Activated CD8-positive, alpha-beta memory T cell treated with anti-CD3 and anti-CD28 coated beads for 1 hour (primary cell): ENCODE measurements around the gene EDC4.
A peak's percentile ranks its signal among the peaks of the same experiment; 100 is the strongest.
"Not testable (repeated sequence)": the region's sequence is repeated elsewhere in the genome, so short reads cannot be mapped to it uniquely, and the experiment has no call there.

Source experiments
- DNase-seq, 2 donors: peaks; one replicate each; pipeline ENCODE4 v3.0.0-alpha.2; 2020; ENCODE audit warnings: low read depth in 1 of 2; ENCODE audit errors: extremely low read depth in 1 of 2

The EDC4 gene

DNA sequence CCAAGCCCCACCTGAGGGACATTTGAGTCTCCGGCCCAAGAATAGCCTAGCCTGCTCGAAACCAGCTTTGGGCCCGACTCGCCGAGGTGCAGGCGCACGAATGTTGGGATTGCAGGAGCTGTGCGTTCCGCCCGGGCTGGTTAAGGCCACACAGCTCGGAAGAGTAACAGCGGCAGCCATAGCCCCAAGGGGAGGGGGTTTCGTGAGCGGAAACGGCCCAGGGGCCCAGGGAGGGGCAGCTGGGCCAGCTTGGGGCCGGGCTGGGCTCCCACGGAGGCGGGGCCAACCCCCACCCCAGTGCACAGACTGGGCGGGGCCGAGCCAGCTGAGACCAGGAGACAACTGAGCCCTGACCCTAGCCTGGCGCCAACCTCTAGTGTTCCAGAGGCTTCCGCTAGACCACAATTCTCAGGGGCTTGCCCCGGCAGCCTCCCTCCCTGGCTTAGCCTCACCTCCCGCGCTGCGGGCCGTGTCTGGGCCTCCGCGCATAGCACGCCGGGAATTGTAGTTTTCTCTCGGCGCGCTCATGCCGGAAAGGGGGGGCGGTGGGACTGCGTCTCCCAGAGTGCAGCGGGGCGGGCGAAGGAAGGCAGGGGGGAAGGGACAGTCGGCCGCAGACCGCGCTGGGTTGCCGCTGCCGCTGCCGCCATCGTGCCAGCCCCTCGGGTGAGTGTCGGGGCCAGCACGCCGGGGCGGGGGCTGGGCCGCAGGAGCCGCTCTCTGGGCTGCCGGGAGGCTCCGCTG lies 26.4 kb upstream of the EDC4 start, which contains the start of gene NUTF2:
Gene NUTF2, plus strand, starts transcription at position 614 of the 744 bp plus-strand sequence. CDS start 18,198 bp downstream, outside the sequence.
- DNase-seq = peak; percentile 83 to 90

DNA sequence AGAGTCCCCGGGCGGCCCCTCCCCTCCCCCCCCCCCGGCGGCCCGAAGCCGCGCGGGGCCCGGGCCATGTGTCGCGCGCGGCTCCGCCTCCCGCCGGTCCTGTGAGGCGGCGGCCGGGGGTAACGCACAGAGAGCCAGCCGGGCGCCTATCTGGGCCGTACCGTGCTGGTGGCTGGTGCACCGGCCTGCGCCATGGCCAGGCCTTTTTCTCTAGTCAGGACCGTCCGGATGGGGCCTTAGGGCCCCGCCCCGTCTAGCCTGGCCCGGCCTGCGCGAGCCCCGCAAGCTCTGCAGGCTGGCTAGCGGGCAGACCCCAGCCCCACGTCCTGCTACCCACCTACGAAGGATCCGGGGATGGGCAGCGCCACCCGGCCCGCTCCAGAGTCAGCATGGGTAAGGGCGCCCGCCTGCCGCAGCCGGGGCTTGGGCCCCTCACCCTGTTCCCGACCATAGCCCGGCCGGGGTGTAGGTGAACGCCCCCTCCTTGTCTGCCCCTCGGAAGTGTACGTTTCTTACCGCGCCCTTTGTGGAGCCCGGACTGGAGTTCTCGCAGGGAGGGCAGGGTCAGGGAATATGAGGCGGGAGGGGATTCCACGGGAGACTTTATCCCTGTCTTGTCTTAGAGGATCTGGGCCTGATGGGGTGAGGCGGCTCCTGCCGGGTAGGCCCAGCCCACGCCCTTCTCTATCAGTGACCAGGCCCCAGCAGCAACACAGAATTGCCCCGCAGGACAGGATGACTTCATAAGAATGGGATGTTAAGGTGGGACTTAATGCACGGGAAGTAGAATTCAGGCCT lies 25.6 kb upstream of the EDC4 start, which contains the start of gene CENPT:
Gene CENPT, minus strand, starts transcription at position 630 of the 798 bp plus-strand sequence. CDS start 13,834 bp downstream, outside the sequence.
- DNase-seq = no peak

DNA sequence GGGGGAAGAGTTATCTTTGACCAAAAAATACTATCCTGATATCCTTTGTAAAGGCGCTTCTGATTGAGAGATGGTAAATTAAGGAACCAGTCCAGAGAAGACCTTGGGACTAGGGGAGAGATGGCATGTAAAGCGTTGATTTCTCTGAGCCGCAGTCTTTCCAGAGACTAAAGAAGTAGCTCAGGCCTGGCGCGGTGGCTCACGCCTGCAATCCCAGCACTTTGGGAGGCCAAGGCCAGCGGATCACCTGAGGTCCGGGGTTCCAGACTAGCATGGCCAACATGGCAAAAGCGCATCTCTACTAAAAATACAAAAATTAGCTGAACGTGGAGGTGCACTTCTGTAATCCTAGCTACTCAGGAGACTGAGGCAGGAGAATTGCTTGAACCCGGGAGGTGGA lies 24.7 kb upstream of the EDC4 start:
- DNase-seq = no peak

DNA sequence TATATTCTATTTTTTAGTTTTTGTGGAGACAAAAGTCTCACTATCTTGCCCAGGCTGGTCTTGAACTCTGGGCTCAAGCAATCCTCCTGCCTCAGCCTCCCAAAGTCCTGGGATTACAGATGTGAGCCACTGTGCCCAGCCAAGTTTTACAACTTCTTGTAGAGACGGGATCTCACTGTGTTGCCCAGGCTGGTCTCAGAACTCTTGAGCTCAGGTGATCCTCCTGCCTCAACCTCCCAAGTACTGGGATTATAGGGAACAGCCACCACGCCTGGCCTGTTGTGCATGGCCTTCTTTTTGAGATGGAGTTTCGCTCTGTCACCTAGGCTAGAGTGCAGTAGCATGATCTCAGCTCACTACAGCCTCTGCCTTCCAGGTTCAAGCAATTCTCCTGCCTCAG lies 19.2 kb upstream of the EDC4 start:
- no peak for DNase-seq

DNA sequence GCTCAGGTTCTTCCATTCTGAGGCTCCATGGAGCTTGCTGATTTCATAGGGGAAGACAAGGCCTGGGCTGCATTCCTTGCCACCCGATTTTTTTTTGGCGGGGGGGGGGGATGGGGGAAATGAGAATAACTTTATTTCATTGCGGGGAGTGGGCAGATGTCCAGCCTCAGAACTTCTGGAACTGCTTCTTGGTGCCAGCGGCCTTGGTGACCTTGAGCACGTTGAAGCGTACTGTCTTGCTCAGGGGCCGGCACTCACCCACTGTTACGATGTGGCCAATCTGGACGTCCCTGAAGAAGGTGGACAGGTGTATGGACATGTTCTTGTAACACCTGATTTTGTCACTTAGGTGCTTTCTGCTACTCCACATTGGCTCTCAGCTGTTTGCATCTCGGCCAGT lies 17.1 kb upstream of the EDC4 start:
- DNase-seq = no peak

DNA sequence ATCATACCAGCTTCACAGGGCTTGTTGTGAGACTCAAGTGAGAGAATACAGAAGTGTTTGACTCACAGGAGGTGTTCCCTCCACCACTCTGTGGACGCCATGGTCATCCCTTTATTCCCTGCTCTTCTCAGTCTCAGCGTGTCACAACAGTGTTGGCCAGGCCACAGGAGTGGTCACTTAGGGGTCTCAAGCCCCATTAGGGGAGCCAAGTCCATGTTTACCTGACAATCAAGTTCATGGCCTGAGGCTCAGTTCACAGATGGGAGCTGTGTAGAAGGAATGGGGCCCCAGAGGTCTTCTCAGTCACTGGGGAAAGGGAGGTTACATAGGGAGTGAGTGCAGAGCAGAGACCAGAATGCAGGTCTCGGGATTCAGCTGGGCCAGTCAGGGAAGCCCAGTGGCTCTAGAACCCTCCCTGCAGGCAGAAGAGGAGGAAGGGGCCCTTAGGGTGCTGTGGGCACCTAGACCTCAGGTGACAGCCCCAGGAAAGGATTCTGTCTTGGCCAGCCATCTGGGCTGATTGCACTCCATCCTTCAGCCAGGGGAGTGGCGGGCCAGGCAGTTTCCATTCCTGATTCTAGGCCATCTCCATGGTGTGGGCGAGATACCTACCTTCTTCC lies 15.8 kb upstream of the EDC4 start:
- no peak for DNase-seq

DNA sequence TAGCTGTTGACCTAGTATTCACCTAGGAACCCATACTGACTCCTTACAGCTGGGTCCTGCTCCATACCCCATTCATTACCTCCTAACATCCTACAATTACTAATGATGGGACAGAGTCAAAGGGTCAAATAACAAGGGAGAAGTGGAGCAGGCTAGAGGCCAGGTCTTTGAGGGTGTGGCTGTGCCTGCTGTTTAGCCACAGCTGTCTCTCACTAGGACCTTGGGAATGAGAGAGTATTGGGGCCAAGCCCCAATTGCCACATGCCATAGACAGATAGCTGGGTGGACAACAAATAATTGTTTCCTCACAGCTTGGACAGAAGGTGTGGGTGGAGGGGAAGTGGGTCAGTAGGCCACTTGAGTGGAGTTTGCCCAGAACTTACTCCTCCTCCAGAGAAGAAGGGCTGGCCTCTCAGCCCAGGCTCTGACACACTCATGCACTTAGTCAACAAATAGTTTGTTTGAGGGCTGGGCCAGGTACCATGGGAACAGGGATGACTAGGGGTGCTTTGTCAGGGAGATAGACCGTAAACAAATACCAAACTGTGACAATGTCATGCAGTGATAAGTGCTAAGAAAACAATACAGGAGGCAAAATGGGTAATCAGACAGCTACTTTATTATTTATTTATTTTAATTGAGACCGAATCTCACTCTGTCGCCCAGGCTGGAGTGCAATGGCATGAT lies 15.2 kb upstream of the EDC4 start:
- no peak for DNase-seq

DNA sequence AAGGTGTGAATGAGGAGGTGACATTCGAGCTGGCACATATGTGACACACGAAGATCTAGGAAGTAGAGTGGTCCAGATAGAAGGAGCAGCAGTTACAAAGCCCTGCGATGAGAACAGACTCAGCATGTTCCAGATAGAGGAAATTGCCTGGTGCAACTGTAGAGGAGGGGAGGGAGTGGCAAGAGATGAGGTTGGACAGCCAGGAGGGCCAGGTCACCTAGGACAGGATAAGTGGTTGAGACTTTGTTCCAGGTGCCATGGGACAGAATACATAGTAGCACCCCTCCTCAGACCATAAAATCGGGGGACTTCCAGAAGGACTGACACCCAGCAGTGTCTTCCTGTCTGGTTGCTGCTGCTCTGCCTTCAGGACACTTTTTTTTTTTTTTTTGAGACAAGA lies 14.4 kb upstream of the EDC4 start:
- no peak for DNase-seq

DNA sequence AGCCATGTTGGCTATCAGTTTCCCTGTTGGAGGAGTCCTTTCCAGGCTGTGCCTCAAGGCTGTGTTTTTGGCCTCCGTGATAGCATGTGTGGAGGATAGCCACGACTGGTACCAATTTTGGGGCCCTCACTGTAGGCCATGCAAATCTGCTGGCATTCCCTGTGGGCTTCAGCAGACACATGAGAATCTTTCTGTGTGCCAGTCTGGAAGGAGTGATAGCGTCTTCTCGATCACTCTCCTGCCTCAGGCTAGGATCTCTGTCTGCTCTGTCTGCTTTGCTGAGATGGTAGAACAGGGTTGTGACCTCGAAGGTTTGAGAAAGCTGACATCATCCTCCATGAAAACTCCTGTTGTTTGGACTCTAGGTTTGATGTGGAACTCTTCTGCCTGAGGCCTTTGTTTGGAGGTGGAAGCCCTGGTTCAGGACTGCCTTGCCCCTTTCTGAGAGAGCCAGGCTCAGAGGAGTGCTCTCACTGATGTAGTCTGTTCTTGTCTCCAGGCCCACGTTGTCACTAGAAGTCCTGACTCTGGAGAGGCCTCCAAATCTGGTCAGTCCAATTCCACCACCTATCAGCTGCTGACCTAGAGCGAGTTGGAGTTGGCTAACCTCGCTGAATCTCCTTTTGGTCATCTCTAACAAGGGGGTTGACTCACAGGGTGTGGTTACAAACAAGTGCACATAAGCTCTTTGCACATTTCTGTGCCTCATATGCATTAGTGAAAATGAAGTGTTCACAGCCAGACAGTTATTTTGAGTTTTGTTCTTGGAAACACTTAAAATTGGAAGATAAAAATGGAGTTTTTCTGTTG lies 12.1 kb upstream of the EDC4 start:
- DNase-seq = no peak

DNA sequence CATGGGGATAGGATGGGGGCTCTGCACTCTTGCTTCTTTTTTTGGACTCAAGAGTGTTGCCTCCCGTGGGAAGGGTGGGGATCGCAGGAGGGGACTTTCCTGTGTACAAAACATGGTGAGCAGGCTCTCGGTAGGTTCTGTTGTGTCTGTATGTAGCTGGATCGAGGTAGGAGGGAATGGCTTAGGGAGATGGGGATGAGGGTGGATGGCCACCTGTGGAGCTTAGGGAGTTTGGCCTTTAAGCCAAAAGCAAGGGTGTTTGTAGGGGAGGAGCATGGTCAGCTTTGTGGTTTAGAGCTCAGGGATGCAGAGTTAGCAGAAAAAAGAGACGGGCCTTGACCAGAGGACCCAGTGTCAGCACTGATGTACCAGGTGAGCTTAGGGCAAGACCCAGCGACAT lies 11.0 kb upstream of the EDC4 start:
- DNase-seq = no peak

DNA sequence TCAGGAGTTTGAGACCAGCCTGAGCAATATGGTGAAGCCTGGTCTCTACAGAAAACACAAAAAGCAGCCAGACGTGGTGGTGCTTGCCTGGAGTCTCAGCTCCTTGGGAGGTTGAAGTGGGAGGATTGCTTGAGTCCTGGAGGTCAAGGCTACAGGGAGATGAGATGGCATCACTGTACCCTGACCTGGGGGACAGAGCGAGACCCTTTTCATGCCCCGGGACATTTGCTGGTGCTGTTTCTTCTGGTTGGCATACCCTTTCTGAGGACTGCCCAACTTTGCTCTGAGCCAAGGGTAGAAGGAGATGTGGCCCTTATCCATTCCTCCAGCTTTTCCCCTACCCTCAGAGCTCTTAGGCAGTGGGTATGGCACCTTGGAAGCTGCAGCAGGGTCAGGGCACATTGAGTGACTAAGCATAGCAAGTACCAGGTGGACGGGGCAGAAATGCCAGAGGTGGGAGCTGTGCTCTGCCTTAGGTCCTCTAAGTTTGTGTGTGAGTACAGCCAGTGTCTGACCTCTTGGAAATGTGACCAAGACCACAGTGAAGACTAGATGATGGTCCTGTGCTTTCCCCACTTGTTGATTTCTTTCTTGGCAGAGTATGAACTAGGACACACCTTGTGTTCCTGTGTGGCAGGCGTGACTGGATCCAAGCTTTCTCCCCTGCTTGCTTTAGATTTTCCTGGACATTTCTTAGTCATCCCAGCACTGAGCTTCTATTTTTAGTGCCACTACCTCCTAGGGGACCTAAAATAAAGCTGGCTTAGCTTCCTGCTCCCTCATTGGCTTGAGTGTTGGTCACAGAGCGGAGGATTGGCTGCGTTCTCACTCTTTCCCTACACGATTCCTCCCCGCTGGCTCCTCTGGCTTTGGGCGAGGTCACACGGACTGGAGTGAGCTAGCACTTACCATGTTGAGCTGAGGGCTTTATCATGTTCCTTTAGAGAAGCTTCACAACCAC lies 9.9 kb upstream of the EDC4 start:
- DNase-seq = no peak

DNA sequence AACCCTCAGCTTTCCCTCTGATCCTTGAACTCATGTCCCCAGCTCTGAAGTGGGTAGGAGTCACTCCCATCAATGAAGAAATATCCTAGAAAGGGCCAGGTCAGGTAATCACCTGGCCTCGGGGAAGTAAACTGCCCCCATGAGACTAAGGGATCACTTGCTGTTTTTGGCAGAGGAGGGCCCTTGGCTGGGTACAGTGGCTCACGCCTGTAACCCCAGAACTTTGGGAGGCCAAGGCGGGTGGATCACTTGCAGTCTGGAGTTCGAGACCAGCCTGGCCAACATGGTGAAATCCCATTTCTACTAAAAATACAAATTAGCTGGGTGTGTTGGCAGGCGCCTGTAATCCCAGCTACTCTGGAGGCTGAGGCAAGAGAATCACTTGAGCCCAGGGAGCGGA lies 8.8 kb upstream of the EDC4 start:
- not testable (repeated sequence) for DNase-seq

DNA sequence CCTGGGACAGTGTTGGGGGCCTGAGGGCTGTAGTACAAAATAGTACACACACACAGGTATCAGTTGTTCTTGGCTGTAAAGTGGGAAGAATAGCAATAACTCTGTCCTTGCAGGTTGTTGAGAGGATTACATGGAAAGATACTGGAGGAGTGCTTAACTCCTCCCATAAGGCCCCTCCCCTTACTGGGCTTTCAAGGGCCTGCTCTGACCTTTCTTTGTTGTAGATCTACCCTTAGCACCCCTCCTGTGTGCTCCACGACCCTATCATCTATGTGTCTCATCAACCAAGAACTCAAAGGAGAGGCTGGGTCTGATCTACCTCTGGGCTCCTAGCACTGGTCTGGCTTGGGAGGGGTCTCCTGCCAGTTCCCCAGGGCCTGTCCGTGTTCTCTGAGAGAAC lies 8.3 kb upstream of the EDC4 start:
- DNase-seq = no peak

DNA sequence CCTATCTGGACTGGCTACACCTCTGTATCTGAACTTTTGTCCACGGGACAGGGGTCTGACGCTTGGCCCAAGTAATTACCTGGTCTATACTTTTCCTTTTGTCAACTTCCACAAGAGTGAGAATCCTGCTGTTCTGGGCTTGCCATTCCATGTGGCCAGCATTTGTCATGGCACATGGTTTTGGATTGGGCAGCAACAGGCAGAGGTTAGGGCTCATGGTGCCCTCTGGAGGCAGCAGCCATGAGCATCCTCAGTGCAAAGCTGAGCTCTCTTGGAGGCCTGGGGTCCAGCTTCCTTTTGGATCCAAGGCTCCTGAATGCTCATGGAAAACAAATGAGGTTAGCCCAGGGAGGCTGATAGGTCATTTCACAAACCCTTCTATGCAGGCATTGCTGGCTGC lies 7.5 kb upstream of the EDC4 start:
- DNase-seq = no peak

DNA sequence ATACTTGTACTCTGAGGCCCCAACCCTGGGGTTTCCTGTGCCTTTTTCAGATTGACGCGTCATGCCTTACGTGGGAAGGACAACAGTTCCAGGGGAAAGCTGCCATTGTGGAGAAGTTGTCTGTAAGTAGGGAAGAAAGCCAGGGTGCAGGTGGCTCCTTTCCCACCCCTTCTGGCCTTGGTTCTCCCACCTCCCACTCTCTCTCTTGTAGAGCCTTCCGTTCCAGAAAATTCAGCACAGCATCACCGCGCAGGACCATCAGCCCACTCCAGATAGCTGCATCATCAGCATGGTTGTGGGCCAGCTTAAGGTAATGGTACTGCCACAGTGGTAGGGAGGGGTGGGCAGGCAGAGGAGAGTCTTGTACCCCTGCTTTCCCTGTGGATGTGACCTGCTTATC lies 4.6 kb upstream of the EDC4 start:
- DNase-seq = no peak

DNA sequence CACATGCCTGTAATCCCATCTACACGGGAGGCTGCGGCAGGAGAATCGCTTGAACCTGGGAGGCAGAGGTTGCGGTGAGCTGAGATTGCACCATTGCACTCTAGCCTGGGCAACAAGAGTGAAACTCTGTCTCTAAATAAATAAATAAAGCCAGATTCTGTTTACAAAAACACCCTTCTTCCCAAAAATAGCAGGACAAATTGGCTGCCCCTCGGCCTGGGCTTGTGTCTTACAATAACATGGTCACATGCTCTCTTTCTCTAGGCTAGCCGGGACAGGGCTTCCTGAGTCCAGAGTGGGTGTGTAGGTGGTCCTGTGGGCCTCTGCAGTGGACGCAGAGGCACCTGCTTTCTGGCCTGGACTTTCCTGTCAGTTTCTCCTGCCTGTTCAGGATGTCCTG lies 3.2 kb upstream of the EDC4 start:
- no peak for DNase-seq

DNA sequence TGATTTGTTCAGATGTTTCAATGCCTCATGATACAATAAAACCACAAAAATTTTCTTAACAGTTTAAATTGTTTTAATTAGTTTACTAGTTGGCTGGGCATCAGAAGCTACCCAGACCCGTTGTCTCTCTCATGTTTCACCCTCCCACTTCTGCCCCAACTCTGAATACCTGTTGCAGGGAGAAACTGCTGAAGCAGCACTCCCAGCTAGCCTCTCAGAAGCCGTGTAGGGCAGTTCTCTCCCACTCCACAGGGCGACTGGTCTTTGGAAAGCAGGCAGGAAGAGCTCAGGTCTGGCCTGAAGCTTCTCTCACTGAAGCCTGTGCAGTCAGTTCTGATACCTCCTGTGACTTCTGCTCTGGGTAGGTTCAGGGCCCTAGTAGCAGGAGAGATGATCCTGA lies 1.6 kb upstream of the EDC4 start:
- DNase-seq = no peak

DNA sequence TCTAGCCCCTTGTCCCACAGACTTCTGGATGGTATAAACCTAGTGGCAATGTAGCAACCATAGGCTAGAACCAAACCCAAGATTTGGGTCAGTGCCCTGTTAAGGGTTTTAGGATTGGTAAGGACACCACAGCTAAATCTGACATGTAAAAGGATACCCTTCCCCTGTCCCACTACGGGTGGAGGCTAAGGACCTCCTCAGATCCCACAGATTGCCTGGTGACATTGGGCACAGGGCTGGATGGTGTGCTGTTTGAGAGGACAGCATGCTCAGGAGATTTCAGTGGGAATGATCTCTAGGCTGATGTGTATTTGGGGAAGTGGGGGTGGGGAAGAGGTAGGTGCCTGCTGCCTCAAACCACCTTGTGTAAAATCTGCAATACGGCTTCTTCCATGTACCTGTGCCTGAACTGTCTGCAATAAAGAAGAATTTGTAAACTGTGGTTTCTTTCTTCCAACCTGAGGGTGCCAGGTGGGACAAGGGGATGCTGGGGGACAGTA lies 671 bp upstream of the EDC4 start:
- DNase-seq = no peak
